GM12892 (cell line): ENCODE data around the gene PMM2.
"Not testable (repeated sequence)": the region's sequence is repeated elsewhere in the genome, so short reads cannot be mapped to it uniquely, and the experiment has no call there.

ENCODE experiments used
- POLR2A ChIP-seq: IDR thresholded peaks from 2 replicates; pipeline ENCODE4 v1.6.1; 2011; ENCODE audit warnings: low read depth, low read length, control low read depth
- TAF1 ChIP-seq: IDR thresholded peaks from 2 replicates; pipeline ENCODE4 v1.6.1; 2011; ENCODE audit warnings: low read depth, mild to moderate bottlenecking, control low read depth, low read length, borderline replicate concordance

DNA sequence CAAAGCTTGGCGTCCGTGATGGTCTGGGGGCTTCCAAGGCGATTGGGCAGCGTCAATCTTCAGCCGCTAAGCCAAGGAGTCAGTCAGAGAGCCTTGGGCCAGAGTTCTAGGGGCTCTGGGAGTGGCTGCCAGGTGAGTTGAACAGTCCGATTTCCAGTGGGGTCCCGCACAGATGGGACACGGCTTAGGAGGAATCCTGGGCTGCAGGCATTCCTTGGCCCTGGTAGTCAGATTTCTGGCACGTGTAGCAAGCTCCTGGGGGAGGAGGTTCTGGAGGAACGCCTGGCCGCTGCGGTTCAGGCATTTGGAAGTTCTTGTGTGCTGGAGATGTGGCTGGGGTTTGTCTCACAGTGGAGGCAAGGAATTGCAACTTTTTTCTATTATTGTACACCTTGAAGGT is 45.7 kb downstream of the PMM2 start:
- not testable (repeated sequence) for TF ChIP-seq POLR2A, TAF1
